OCI-LY1 (cell line): ENCODE results near the gene USB1.

Source experiments
- H2AFZ ChIP-seq: fragments of 200-600 bp; sonication (generic), shearing (Covaris generic); 2 replicates; pipeline ENCODE4 v1.6.0; 2014; ENCODE audit warnings: antibody characterized with exemption, mild to moderate bottlenecking, low read length
- H3F3A ChIP-seq: fragments of 200-600 bp; sonication (generic), shearing (Covaris generic); 2 replicates; pipeline ENCODE4 v1.6.0; 2014; ENCODE audit warnings: mild to moderate bottlenecking, antibody characterized with exemption, low read length, moderate library complexity; ENCODE audit not compliant: insufficient read depth
- H3K27ac ChIP-seq: fragments of 200-600 bp; sonication (generic); 2 replicates; pipeline ENCODE4 v1.5.1; 2014; ENCODE audit warnings: low read length, mixed run types, mild to moderate bottlenecking, low read depth; ENCODE audit not compliant: poor library complexity, severe bottlenecking
- H3K27me3 ChIP-seq: fragments of 200-600 bp; sonication (generic); 2 replicates; pipeline ENCODE4 v1.6.0; 2014; ENCODE audit warnings: antibody characterized with exemption, mild to moderate bottlenecking, low read length, moderate library complexity; ENCODE audit not compliant: insufficient read depth
- H3K36me3 ChIP-seq: fragments of 200-600 bp; sonication (generic); 2 replicates; pipeline ENCODE4 v1.6.1; 2014; ENCODE audit warnings: mild to moderate bottlenecking, antibody characterized with exemption, low read length, moderate library complexity, mixed read lengths; ENCODE audit not compliant: insufficient read depth
- H3K4me1 ChIP-seq: fragments of 200-600 bp; sonication (generic); 2 replicates; pipeline ENCODE4 v1.5.1; 2014; ENCODE audit warnings: mild to moderate bottlenecking, low read length, moderate library complexity; ENCODE audit not compliant: insufficient read depth, severe bottlenecking
- H3K4me2 ChIP-seq: fragments of 200-600 bp; sonication (generic), shearing (Covaris generic); 2 replicates; pipeline ENCODE4 v1.6.1; 2014; ENCODE audit warnings: low read length
- H3K4me3 ChIP-seq: fragments of 200-600 bp; sonication (generic); 2 replicates; pipeline ENCODE4 v1.5.1; 2014; ENCODE audit warnings: low read length, low read depth, mild to moderate bottlenecking, mixed read lengths; ENCODE audit not compliant: poor library complexity, severe bottlenecking
- H3K79me2 ChIP-seq: fragments of 200-600 bp; shearing (Covaris generic); 2 replicates; pipeline ENCODE4 v1.6.1; 2016; ENCODE audit warnings: mixed run types, low read length, mixed read lengths; ENCODE audit not compliant: insufficient read depth
- H3K9ac ChIP-seq: fragments of 200-600 bp; sonication (generic), shearing (Covaris generic); 2 replicates; pipeline ENCODE4 v1.6.1; 2014; ENCODE audit warnings: mild to moderate bottlenecking, low read length, mixed read lengths
- H3K9me2 ChIP-seq: fragments of 200-600 bp; sonication (generic), shearing (Covaris generic); 2 replicates; pipeline ENCODE4 v1.6.1; 2014; ENCODE audit warnings: low read depth, mild to moderate bottlenecking, low read length, mixed read lengths
- H3K9me3 ChIP-seq: fragments of 200-600 bp; shearing (Covaris generic); 2 replicates; pipeline ENCODE4 v1.6.1; 2014; ENCODE audit warnings: low read length, mixed read lengths
- H4K20me1 ChIP-seq: fragments of 200-600 bp; sonication (generic), shearing (Covaris generic); 2 replicates; pipeline ENCODE4 v1.6.0; 2016; ENCODE audit warnings: mild to moderate bottlenecking, low read length; ENCODE audit not compliant: insufficient read depth
- EZH2 ChIP-seq: fragments of 200-600 bp; sonication (generic), shearing (Covaris generic); IDR thresholded peaks from 2 replicates; pipeline ENCODE4 v1.8.0; 2017; ENCODE audit warnings: borderline replicate concordance, mixed run types, mild to moderate bottlenecking, antibody characterized with exemption, low read length, moderate library complexity, mixed read lengths
- TF ChIP-seq, protein P1 (sequence below): fragments of 200-600 bp; sonication (generic), shearing (Covaris generic); IDR thresholded peaks from 2 replicates; pipeline ENCODE4 v1.5.1; 2017; ENCODE audit warnings: mild to moderate bottlenecking, antibody characterized with exemption, low read length, moderate library complexity, mixed read lengths

The USB1 gene

GRCh38 chr16:58010886-58011285, 9.7 kb downstream of the USB1 start:
- Histone ChIP-seq H3K36me3 (peaks cover 52% of the 10 kb centered on the region), H3F3A (no peaks in the 10 kb centered on the region), H3K4me2 (no peak overlapping the region), H3K27ac (no peak overlapping the region), H3K27me3 (no peaks in the 10 kb centered on the region), H3K9me2 (no peaks in the 10 kb centered on the region), H3K4me1 (no peaks in the 10 kb centered on the region), H3K9ac (no peak overlapping the region), H4K20me1 (no peaks in the 10 kb centered on the region), H3K4me3 (no peak overlapping the region), H3K79me2 (no peaks in the 10 kb centered on the region), H2AFZ (no peak overlapping the region), H3K9me3 (no peaks in the 10 kb centered on the region)
- no peak for TF ChIP-seq EZH2
- TF ChIP-seq, protein P1, sequence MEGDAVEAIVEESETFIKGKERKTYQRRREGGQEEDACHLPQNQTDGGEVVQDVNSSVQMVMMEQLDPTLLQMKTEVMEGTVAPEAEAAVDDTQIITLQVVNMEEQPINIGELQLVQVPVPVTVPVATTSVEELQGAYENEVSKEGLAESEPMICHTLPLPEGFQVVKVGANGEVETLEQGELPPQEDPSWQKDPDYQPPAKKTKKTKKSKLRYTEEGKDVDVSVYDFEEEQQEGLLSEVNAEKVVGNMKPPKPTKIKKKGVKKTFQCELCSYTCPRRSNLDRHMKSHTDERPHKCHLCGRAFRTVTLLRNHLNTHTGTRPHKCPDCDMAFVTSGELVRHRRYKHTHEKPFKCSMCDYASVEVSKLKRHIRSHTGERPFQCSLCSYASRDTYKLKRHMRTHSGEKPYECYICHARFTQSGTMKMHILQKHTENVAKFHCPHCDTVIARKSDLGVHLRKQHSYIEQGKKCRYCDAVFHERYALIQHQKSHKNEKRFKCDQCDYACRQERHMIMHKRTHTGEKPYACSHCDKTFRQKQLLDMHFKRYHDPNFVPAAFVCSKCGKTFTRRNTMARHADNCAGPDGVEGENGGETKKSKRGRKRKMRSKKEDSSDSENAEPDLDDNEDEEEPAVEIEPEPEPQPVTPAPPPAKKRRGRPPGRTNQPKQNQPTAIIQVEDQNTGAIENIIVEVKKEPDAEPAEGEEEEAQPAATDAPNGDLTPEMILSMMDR = no peak

DNA sequence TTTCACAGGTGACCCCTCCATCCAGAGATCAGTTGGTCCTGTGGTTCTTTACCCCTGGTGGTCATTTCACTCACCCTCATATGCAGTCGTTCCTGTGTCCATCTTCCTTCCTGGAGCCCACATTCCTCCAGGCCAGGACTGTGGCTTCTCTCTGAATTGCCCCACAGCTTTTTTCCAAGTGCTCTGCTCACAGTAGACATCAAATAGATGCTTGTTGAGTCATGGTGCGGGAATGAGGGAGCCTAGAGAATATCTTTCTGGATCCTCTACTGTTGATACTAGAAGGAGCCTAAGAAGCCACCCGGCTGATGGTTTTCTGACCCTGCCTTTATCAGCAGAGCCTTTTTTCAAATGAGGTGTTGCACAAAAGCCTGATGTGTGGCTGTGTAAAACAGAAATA, 10.4 kb downstream of the USB1 start:
- H3K4me2 ChIP-seq = no peak overlapping the region

GRCh38 chr16:58012481-58012880, 11.3 kb downstream of the USB1 start:
- Histone ChIP-seq H3K4me2 (no peak overlapping the region), H3K4me1 (no peaks in the 10 kb centered on the region), H3K36me3 (peaks cover 36% of the 10 kb centered on the region; the same call in 1 of the 2 replicates), H3F3A (no peaks in the 10 kb centered on the region), H3K79me2 (no peaks in the 10 kb centered on the region), H3K27me3 (no peaks in the 10 kb centered on the region), H3K4me3 (no peak overlapping the region), H4K20me1 (no peaks in the 10 kb centered on the region), H3K27ac (no peak overlapping the region), H2AFZ (no peak overlapping the region), H3K9me3 (no peaks in the 10 kb centered on the region), H3K9ac (no peak overlapping the region), H3K9me2 (no peaks in the 10 kb centered on the region)
- TF ChIP-seq EZH2 = no peak
- TF ChIP-seq, protein P1 = no peak

More for the DNA sequence above, 10.4 kb downstream of the USB1 start:
- Histone ChIP-seq H3F3A (no peaks in the 10 kb centered on the region), H3K4me1 (no peaks in the 10 kb centered on the region), H3K4me3 (no peak overlapping the region), H3K9me2 (no peaks in the 10 kb centered on the region), H4K20me1 (no peaks in the 10 kb centered on the region), H3K27ac (no peak overlapping the region), H3K79me2 (no peaks in the 10 kb centered on the region), H3K36me3 (peaks cover 45% of the 10 kb centered on the region), H3K27me3 (no peaks in the 10 kb centered on the region), H2AFZ (no peak overlapping the region), H3K9ac (no peak overlapping the region), H3K9me3 (no peaks in the 10 kb centered on the region)
- TF ChIP-seq, protein P1 = no peak
- TF ChIP-seq EZH2 = no peak
